Muscle layer of colon (tissue), 2 donors: ENCODE measurements around the gene ACACA.

Source experiments
- H3K27ac ChIP-seq: one replicate; pipeline ENCODE4 v1.7.0; 2013; ENCODE audit warnings: low read depth, mild to moderate bottlenecking, low read length, moderate library complexity
- H3K27me3 ChIP-seq, 2 donors: one replicate each; pipeline ENCODE4 v1.7.0; 2013; ENCODE audit warnings: low read length in 2 of 2, mild to moderate bottlenecking in 2 of 2; ENCODE audit not compliant: insufficient read depth in 2 of 2, control insufficient read depth in 1 of 2
- H3K36me3 ChIP-seq: one replicate; pipeline ENCODE4 v1.7.0; 2013; ENCODE audit warnings: mild to moderate bottlenecking, low read length; ENCODE audit not compliant: insufficient read depth
- H3K4me1 ChIP-seq: one replicate; pipeline ENCODE4 v1.7.0; 2013; ENCODE audit warnings: mild to moderate bottlenecking, low read length; ENCODE audit not compliant: insufficient read depth
- H3K4me3 ChIP-seq, 2 donors: one replicate each; pipeline ENCODE4 v1.7.0; 2013; ENCODE audit warnings: low read length in 2 of 2, low read depth in 1 of 2, mild to moderate bottlenecking in 1 of 2, moderate library complexity in 1 of 2
- H3K9ac ChIP-seq: one replicate; pipeline ENCODE4 v1.7.0; 2013; ENCODE audit warnings: low read length
- H3K9me3 ChIP-seq: one replicate; pipeline ENCODE4 v1.7.0; 2013; ENCODE audit warnings: mild to moderate bottlenecking, low read length
- donor health status: abdominal sarcoma.
- donor health status: Adenocarcinoma of cecum.

ACACA gene

DNA sequence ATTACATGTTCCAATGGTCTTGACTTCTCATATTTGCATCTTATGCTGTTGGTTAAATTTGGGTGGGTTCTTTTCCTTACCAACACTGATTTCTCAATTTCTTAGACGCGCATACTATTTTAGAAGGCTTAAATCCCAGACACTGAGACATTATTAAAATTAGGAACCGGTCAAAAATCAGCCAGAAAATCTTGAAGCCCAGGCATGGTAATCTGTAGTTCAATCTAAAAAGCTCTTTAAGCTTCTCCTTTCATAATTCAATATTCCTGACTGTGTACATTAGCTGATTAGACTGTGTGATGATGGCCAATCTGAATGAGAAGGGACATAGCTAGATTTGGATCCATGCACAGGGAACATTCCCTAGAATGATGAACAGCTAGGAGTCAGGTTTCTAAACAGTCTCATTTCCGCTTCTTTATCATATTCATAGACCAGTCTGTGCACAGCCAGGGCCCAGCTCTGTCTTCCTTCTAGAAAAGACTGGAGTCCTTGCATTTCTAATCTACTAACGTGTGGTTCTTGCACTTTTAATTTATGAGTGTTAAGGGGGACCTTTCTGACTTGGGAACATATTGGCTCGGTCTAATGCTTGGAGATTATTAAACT is 268.6 kb downstream of the ACACA start:
- H3K4me1 ChIP-seq: no peaks in the 10 kb centered on the region
- no peaks in the 10 kb centered on the region for H3K36me3 ChIP-seq
- H3K9me3 ChIP-seq: no peaks in the 10 kb centered on the region
- no peaks in the 10 kb centered on the region for H3K27me3 ChIP-seq
- H3K4me3 ChIP-seq: no peak overlapping the region
- no peak overlapping the region for H3K27ac ChIP-seq
- H3K9ac ChIP-seq: no peak overlapping the region

DNA sequence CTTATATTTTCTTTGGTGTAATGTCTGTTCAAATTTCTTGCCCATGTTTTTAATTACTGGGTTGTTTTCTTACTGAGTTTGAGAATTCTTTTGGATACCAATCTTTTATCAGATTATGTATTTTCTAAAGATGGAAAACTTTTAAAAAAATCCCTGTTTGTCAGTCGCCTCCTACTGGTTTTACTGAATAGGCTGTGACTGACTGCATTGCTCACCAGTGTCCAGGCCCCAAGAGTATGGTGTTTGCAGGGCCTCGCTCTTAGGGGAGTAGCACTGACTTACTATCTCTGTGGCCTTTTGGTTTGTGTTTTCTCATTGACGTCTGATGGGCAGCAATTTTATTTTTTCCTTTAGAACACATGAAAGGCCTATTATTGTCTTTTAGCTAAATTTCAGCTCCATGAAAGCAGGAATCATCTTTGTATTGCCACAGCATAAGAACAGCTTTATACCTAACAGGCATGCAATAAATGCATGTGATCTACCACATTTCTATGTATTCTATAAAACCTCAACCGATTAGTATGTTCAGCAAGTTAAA is 269.5 kb downstream of the ACACA start:
- Histone ChIP-seq H3K4me1 (no peaks in the 10 kb centered on the region), H3K27ac (no peak overlapping the region), H3K9ac (no peak overlapping the region), H3K4me3 (no peak overlapping the region), H3K27me3 (no peaks in the 10 kb centered on the region), H3K36me3 (no peaks in the 10 kb centered on the region), H3K9me3 (no peaks in the 10 kb centered on the region)

GRCh38 chr17:37135576-37135975 is 271.1 kb downstream of the ACACA start:
- Histone ChIP-seq H3K27me3 (no peaks in the 10 kb centered on the region), H3K4me1 (no peaks in the 10 kb centered on the region), H3K9ac (no peak overlapping the region), H3K4me3 (no peak overlapping the region), H3K36me3 (no peaks in the 10 kb centered on the region), H3K9me3 (no peaks in the 10 kb centered on the region), H3K27ac (no peak overlapping the region)

DNA sequence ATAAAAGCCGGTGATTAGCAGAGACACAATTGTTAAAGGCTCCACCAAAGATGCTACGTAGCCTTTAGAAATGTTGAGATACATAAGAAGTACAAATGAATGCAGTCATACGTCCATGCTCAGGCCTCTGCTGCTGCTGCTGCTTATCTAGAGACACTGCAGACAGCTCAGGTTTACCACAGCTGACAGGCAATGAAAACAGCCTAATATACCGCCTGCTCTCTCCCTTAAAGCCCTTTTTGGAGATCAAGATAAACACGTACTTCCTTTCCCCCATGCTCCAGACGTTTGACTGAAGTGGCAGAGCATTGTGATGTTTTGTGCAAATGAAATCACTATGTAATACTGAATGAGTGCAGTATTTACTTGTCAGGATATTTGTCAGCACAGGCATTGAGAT is 272.6 kb downstream of the ACACA start:
- peaks cover 9% of the 10 kb centered on the region for H3K36me3 ChIP-seq
- no peaks in the 10 kb centered on the region for H3K4me1 ChIP-seq
- no peak overlapping the region for H3K27ac ChIP-seq
- H3K9ac ChIP-seq: no peak overlapping the region
- H3K9me3 ChIP-seq: no peaks in the 10 kb centered on the region
- no peak overlapping the region for H3K4me3 ChIP-seq
- H3K27me3 ChIP-seq: no peaks in the 10 kb centered on the region

DNA sequence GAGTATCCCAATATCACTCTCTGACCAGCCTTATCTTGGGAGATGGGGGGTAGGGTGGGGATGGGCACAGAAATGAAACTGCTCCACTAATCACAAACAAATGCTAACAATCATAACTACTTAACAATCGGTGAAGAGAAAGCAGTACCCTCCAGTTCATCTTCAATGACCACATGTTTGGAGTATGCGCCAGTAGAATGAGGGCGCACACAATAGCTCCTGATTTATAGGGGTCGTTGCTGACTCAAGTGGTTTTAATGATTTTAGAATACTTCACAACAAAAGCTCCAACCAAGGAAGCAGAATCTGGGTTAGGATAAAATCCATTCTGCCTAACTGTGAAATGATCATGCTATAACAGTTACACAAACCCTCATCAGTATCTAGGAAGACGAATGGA is 273.5 kb downstream of the ACACA start:
- Histone ChIP-seq H3K27me3 (no peaks in the 10 kb centered on the region), H3K4me1 (no peaks in the 10 kb centered on the region), H3K9ac (no peak overlapping the region), H3K4me3 (no peak overlapping the region), H3K9me3 (no peaks in the 10 kb centered on the region), H3K27ac (no peak overlapping the region), H3K36me3 (peaks cover 10% of the 10 kb centered on the region)

- no peak overlapping the region for H3K4me3 ChIP-seq
- peaks cover 11% of the 10 kb centered on the region for H3K36me3 ChIP-seq
- no peaks in the 10 kb centered on the region for H3K27me3 ChIP-seq
- H3K4me1 ChIP-seq: no peaks in the 10 kb centered on the region
- H3K27ac ChIP-seq: no peak overlapping the region
- H3K9me3 ChIP-seq: no peaks in the 10 kb centered on the region
- H3K9ac ChIP-seq: no peak overlapping the region
Measured at GRCh38 chr17:37131669-37132611, 274.7 kb downstream of the ACACA start.

GRCh38 chr17:37130984-37131446 is 275.6 kb downstream of the ACACA start:
- Histone ChIP-seq H3K9me3 (no peaks in the 10 kb centered on the region), H3K4me1 (no peaks in the 10 kb centered on the region), H3K27ac (no peak overlapping the region), H3K4me3 (no peak overlapping the region), H3K36me3 (peaks cover 18% of the 10 kb centered on the region), H3K27me3 (no peaks in the 10 kb centered on the region), H3K9ac (no peak overlapping the region)

GRCh38 chr17:37124821-37125173 is 281.8 kb downstream of the ACACA start:
- Histone ChIP-seq H3K36me3 (peaks cover 28% of the 10 kb centered on the region), H3K27ac (no peak overlapping the region)

DNA sequence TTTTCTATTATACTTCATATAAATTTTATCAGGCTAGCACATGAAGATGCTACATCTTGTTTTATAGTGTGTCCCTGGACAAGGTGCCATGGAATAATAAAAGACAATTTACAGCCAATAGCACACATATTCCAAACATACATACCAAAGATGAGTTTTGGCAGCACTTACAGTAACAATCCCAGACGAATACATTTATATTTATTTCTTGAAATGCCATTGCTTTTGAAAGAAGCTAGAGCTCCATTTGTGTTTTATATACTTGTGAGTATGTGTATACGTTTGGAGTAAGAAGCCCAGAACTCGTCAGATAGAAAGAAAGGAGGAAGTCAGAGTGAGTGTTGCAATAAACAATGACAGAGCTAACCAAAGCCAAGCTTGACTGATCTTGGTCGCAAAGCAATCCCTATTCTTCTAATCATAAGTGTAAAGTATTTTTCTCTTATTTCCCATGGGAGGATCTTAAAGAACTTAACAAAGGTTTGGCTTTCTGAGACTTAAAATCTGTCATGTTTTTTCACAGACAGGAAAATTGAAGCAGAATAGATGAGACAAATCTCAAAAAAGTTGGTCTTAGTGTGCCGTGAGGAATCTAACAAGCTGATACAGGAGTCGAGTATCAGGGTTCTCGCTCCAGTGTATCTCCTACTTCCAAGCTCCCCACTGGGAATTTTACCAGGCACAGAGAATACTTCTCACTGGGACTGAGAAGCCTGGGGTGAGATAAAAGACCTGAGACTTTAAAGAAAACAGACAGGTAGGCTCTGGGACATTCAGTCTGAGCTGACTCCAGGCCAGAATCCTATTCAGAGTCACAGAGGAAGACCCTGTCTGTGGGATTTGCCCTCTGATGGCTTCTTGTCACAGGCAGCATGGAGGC is 282.5 kb downstream of the ACACA start:
- no peaks in the 10 kb centered on the region for H3K9me3 ChIP-seq
- H3K27me3 ChIP-seq: no peaks in the 10 kb centered on the region
- no peaks in the 10 kb centered on the region for H3K4me1 ChIP-seq
- peaks cover 22% of the 10 kb centered on the region for H3K36me3 ChIP-seq
- H3K27ac ChIP-seq: no peak overlapping the region
- H3K4me3 ChIP-seq: no peak overlapping the region
- no peak overlapping the region for H3K9ac ChIP-seq

More at GRCh38 chr17:37124821-37125173, 281.8 kb downstream of the ACACA start:
- Histone ChIP-seq H3K27me3 (no peaks in the 10 kb centered on the region), H3K4me3 (no peak overlapping the region), H3K4me1 (no peaks in the 10 kb centered on the region), H3K9me3 (no peaks in the 10 kb centered on the region), H3K9ac (no peak overlapping the region)

GRCh38 chr17:37123386-37123785 is 283.2 kb downstream of the ACACA start:
- Histone ChIP-seq H3K4me1 (no peaks in the 10 kb centered on the region), H3K4me3 (no peak overlapping the region), H3K36me3 (peaks cover 23% of the 10 kb centered on the region), H3K27me3 (no peaks in the 10 kb centered on the region), H3K9ac (no peak overlapping the region), H3K9me3 (no peaks in the 10 kb centered on the region), H3K27ac (no peak overlapping the region)

DNA sequence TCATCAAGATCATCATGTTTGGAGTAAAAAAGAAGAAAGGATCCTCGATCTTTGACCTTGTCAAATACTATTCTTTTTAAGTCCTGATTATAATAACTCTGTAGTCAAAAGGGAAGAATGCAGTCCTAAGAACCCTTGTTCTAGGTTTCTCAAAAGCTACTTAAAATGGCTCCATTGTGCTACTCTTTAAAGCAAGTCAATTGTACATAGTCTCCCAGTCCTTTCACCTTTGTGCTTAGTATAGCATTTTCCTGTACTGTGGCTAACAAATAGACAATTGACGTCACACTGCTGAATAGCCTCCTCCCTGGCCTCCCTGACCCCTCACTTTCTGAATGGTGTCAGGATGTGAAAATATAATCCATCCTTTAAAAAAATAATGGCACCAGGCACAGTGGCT is 285.0 kb downstream of the ACACA start:
- Histone ChIP-seq H3K27me3 (no peaks in the 10 kb centered on the region), H3K36me3 (peaks cover 19% of the 10 kb centered on the region), H3K4me3 (no peak overlapping the region), H3K9ac (no peak overlapping the region), H3K9me3 (no peaks in the 10 kb centered on the region), H3K4me1 (no peaks in the 10 kb centered on the region), H3K27ac (no peak overlapping the region)
